Measurements from ENCODE around the gene RBPJL. TPM values are rescaled to one million over a fixed set of nuclear protein-coding genes. Genes with fewer than 3 reads are reported as not detected.

Gene RBPJL
- total and polyA plus RNA-seq, 2 experiments from 2014 or later: not detected

Other genes with a start within 250 kb of the RBPJL start
- 0.24 and 0.43 TPM in 2 replicates for gene KCNS1, start 205.7 kb upstream of the RBPJL start, total RNA-seq
- 0.28 and 0.42 TPM in 2 replicates for gene KCNS1, start 205.7 kb upstream of the RBPJL start, polyA plus RNA-seq
- 0.47 TPM in 1 of 2 replicates, not detected in the other for gene WFDC5, start 191.7 kb upstream of the RBPJL start, total RNA-seq
- not detected in 2 replicates for gene WFDC5, start 191.7 kb upstream of the RBPJL start, polyA plus RNA-seq
- gene WFDC12, start 182.4 kb upstream of the RBPJL start, total RNA-seq: not detected in 2 replicates
- gene WFDC12, start 182.4 kb upstream of the RBPJL start, polyA plus RNA-seq: not detected in 2 replicates
- gene PI3, start 131.9 kb upstream of the RBPJL start, total RNA-seq: 4.8 and 5.7 TPM in 2 replicates
- 19.8 and 28.9 TPM in 2 replicates for gene PI3, start 131.9 kb upstream of the RBPJL start, polyA plus RNA-seq
- gene SEMG1, start 99.8 kb upstream of the RBPJL start, total RNA-seq: not detected in 2 replicates
- not detected in 2 replicates for gene SEMG1, start 99.8 kb upstream of the RBPJL start, polyA plus RNA-seq
- gene SEMG2, start 85.5 kb upstream of the RBPJL start, total RNA-seq: not detected in 2 replicates
- gene SEMG2, start 85.5 kb upstream of the RBPJL start, polyA plus RNA-seq: not detected in 2 replicates
- gene SLPI, start 52.3 kb upstream of the RBPJL start, total RNA-seq: 1,143 and 1,330 TPM in 2 replicates
- 9,786 and 10,154 TPM in 2 replicates for gene SLPI, start 52.3 kb upstream of the RBPJL start, polyA plus RNA-seq
- 0.57 TPM in 1 of 2 replicates, not detected in the other for gene MATN4, start 1.5 kb downstream of the RBPJL start, total RNA-seq
- 0.50 TPM in 1 of 2 replicates, not detected in the other for gene MATN4, start 1.5 kb downstream of the RBPJL start, polyA plus RNA-seq
- 191 and 194 TPM in 2 replicates for gene SDC4, start 41.6 kb downstream of the RBPJL start, total RNA-seq
- 159 and 178 TPM in 2 replicates for gene SDC4, start 41.6 kb downstream of the RBPJL start, polyA plus RNA-seq
- 42.0 and 50.7 TPM in 2 replicates for gene SYS1, start 56.3 kb downstream of the RBPJL start, total RNA-seq
- 28.9 and 35.8 TPM in 2 replicates for gene SYS1, start 56.3 kb downstream of the RBPJL start, polyA plus RNA-seq
- gene TP53TG5, start 71.5 kb downstream of the RBPJL start, total RNA-seq: not detected in 2 replicates
- gene TP53TG5, start 71.5 kb downstream of the RBPJL start, polyA plus RNA-seq: 0.23 TPM in 1 of 2 replicates, not detected in the other
- gene DBNDD2, start 101.4 kb downstream of the RBPJL start, total RNA-seq: 12.3 and 12.8 TPM in 2 replicates
- 11.1 and 17.9 TPM in 2 replicates for gene DBNDD2, start 101.4 kb downstream of the RBPJL start, polyA plus RNA-seq
- gene PIGT, start 109.3 kb downstream of the RBPJL start, total RNA-seq: 67.1 TPM in 2 replicates
- 163 and 168 TPM in 2 replicates for gene PIGT, start 109.3 kb downstream of the RBPJL start, polyA plus RNA-seq
- 12.6 and 16.7 TPM in 2 replicates for gene WFDC2, start 162.9 kb downstream of the RBPJL start, total RNA-seq
- gene WFDC2, start 162.9 kb downstream of the RBPJL start, polyA plus RNA-seq: 92.1 and 99.1 TPM in 2 replicates
- not detected in 2 replicates for gene SPINT3, start 208.8 kb downstream of the RBPJL start, total RNA-seq
- not detected in 2 replicates for gene SPINT3, start 208.8 kb downstream of the RBPJL start, polyA plus RNA-seq
- not detected in 2 replicates for gene WFDC6, start 232.6 kb downstream of the RBPJL start, total RNA-seq
- gene WFDC6, start 232.6 kb downstream of the RBPJL start, polyA plus RNA-seq: not detected in 2 replicates
- gene EPPIN, start 240.6 kb downstream of the RBPJL start, total RNA-seq: not detected in 2 replicates
- gene EPPIN, start 240.6 kb downstream of the RBPJL start, polyA plus RNA-seq: not detected in 2 replicates